Measurements from ENCODE around the gene CD300H. TPM values are rescaled to one million over a fixed set of nuclear protein-coding genes. Genes with fewer than 3 reads are reported as not detected.

Gene CD300H
- total RNA-seq, 1 experiment from 2014 or later, result not detected

- Histone ChIP-seq H3K4me3 (ENCODE audit: low read depth, low read length, poor library complexity, severe bottlenecking) (no peak overlapping the region), H3K4me1 (ENCODE audit: insufficient read depth, low read length, poor library complexity, severe bottlenecking) (no peaks in the 10 kb centered on the region), H3K27ac (ENCODE audit: low read depth, low read length, poor library complexity, severe bottlenecking) (no peak overlapping the region), H3K9me3 (ENCODE audit: low read depth, low read length, poor library complexity, severe bottlenecking) (no peaks in the 10 kb centered on the region), H3K36me3 (ENCODE audit: insufficient read depth, low read length, poor library complexity, severe bottlenecking) (no peaks in the 10 kb centered on the region), H3K27me3 (replicated peaks; ENCODE audit: insufficient read depth, low read depth, low read length, poor library complexity) (peaks cover 6% of the 10 kb centered on the region)
- ChIA-PET POLR2A (ENCODE audit: low non-redundant PET) (no interaction called here), CTCF (interaction anchor here (0.6 kb wide), 1 partner anchor 145 kb away, joined by 5 read pairs; the partner anchor contains the start of gene RAB37)
- no TSS peak for BruUV-seq (replicated peaks)
- intact Hi-C loops (cut with micrococcal nuclease; ENCODE audit: unreplicated experiment), result no loop called here
- no peak for DNase-seq (ENCODE audit: low spot score)
- TF ChIP-seq CTCF (conservative IDR thresholded peaks at IDR 0.05; ENCODE audit: low read depth, low read length) (no peak), EZH2 (IDR thresholded peaks at IDR 0.05; ENCODE audit: borderline replicate concordance, low read depth, low read length, poor library complexity, severe bottlenecking) (no peak)
These were observed 24.2 kb upstream of the CD300H start for GRCh38 chr17:74591503-74591902.

- peaks cover 9% of the 10 kb centered on the region for H3K27me3 ChIP-seq (replicated peaks; ENCODE audit: insufficient read depth, low read depth, low read length, poor library complexity)
- CTCF ChIA-PET, result no interaction called here
- H3K27ac ChIP-seq (ENCODE audit: low read depth, low read length, poor library complexity, severe bottlenecking), result no peak overlapping the region
- TF ChIP-seq EZH2 (IDR thresholded peaks at IDR 0.05; ENCODE audit: borderline replicate concordance, low read depth, low read length, poor library complexity, severe bottlenecking), result no peak
- no peak for TF ChIP-seq CTCF (conservative IDR thresholded peaks at IDR 0.05; ENCODE audit: low read depth, low read length)
- H3K9me3 ChIP-seq (ENCODE audit: low read depth, low read length, poor library complexity, severe bottlenecking), result no peaks in the 10 kb centered on the region
- intact Hi-C loops (cut with micrococcal nuclease; ENCODE audit: unreplicated experiment), result no loop called here
- H3K36me3 ChIP-seq (ENCODE audit: insufficient read depth, low read length, poor library complexity, severe bottlenecking), result no peaks in the 10 kb centered on the region
- BruUV-seq (replicated peaks), result no TSS peak
- no peak for DNase-seq (ENCODE audit: low spot score)
- POLR2A ChIA-PET (ENCODE audit: low non-redundant PET), result no interaction called here
- no peaks in the 10 kb centered on the region for H3K4me1 ChIP-seq (ENCODE audit: insufficient read depth, low read length, poor library complexity, severe bottlenecking)
- H3K4me3 ChIP-seq (ENCODE audit: low read depth, low read length, poor library complexity, severe bottlenecking), result no peak overlapping the region
These were observed 18.4 kb upstream of the CD300H start for GRCh38 chr17:74585711-74586110.

- intact Hi-C loops (cut with micrococcal nuclease; ENCODE audit: unreplicated experiment), result no loop called here
- BruUV-seq (replicated peaks), result no TSS peak
- Histone ChIP-seq H3K27ac (ENCODE audit: low read depth, low read length, poor library complexity, severe bottlenecking) (no peak overlapping the region), H3K27me3 (replicated peaks; ENCODE audit: insufficient read depth, low read depth, low read length, poor library complexity) (peaks cover 9% of the 10 kb centered on the region), H3K4me3 (ENCODE audit: low read depth, low read length, poor library complexity, severe bottlenecking) (no peak overlapping the region), H3K36me3 (ENCODE audit: insufficient read depth, low read length, poor library complexity, severe bottlenecking) (no peaks in the 10 kb centered on the region), H3K9me3 (ENCODE audit: low read depth, low read length, poor library complexity, severe bottlenecking) (no peaks in the 10 kb centered on the region), H3K4me1 (ENCODE audit: insufficient read depth, low read length, poor library complexity, severe bottlenecking) (no peaks in the 10 kb centered on the region)
- no peak for TF ChIP-seq CTCF (conservative IDR thresholded peaks at IDR 0.05; ENCODE audit: low read depth, low read length)
- TF ChIP-seq EZH2 (IDR thresholded peaks at IDR 0.05; ENCODE audit: borderline replicate concordance, low read depth, low read length, poor library complexity, severe bottlenecking), result no peak
- no peak for DNase-seq (ENCODE audit: low spot score)
- POLR2A ChIA-PET (ENCODE audit: low non-redundant PET), result no interaction called here
- CTCF ChIA-PET, result no interaction called here
These were observed 17.2 kb upstream of the CD300H start for GRCh38 chr17:74584292-74585060.
